GM12878 (cell line): ENCODE results near the gene IGSF6.

Experiments used
- CHD2 ChIP-seq: IDR thresholded peaks from 2 replicates; pipeline ENCODE4 v1.6.1; 2011; ENCODE audit warnings: low read depth, low read length, improper control_type of control experiment, borderline replicate concordance
- CTCF ChIP-seq, 3 experiments: IDR thresholded peaks in 2 of 3; conservative IDR thresholded peaks in 1 of 3; 2 replicates each; pipeline ENCODE4 v1.5.1; 2011; ENCODE audit warnings: low read depth in 3 of 3, low read length in 3 of 3, mild to moderate bottlenecking in 3 of 3, control low read depth in 2 of 3, moderate library complexity in 2 of 3, inconsistent platforms in 1 of 3, mixed read lengths in 1 of 3; ENCODE audit not compliant: control insufficient read depth in 2 of 3, insufficient read depth in 1 of 3; ENCODE audit errors: extremely low read depth in 1 of 3
- IKZF1 ChIP-seq: fragments of 450-650 bp; conservative IDR thresholded peaks from 2 replicates; pipeline ENCODE4 v1.6.1; 2017; ENCODE audit warnings: antibody characterized with exemption, mild to moderate bottlenecking
- MTA2 ChIP-seq: fragments of 450-650 bp; IDR thresholded peaks from 2 replicates; pipeline ENCODE4 v1.6.1; 2016; ENCODE audit warnings: low read depth, mild to moderate bottlenecking, moderate library complexity
- NR2F1 ChIP-seq: fragments of 450-650 bp; conservative IDR thresholded peaks from 2 replicates; pipeline ENCODE4 v1.6.1; 2017; ENCODE audit warnings: mild to moderate bottlenecking
- SREBF1 ChIP-seq: IDR thresholded peaks from 2 replicates; pipeline ENCODE4 v1.6.1; 2012; ENCODE audit warnings: mild to moderate bottlenecking, low read length
- TAF1 ChIP-seq: IDR thresholded peaks from 2 replicates; pipeline ENCODE4 v1.6.1; 2011; ENCODE audit warnings: mild to moderate bottlenecking, low read depth, low read length, borderline replicate concordance
- TF ChIP-seq, protein P1 (sequence below): IDR thresholded peaks from 2 replicates; pipeline ENCODE4 v1.6.1; 2012; ENCODE audit warnings: low read depth, low read length, improper control_type of control experiment
- TF ChIP-seq, protein P2 (sequence below): fragments of 450-650 bp; IDR thresholded peaks from 2 replicates; pipeline ENCODE4 v1.6.1; 2017; ENCODE audit warnings: antibody characterized with exemption, mild to moderate bottlenecking, moderate library complexity

DNA sequence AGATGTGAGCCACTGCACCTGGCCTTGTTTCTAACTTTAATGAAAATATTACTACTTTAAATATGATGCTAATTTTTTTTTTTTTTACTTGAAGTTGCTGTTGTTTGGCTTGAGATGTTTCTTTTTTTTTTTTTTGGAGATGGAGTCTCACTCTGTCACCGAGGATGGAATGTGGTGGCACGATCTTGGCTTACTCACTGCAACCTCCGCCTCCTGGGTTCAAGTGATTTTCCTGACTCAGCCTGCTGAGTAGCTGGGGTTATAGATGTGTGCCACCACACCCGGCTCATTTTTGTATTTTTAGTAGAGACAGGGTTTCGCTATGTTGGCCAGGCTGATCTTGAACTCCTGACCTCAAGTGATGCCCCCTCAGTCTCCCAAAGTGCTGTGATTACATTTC lies 23.6 kb downstream of the IGSF6 start:
- TF ChIP-seq TAF1 = no peak
- no peak for TF ChIP-seq IKZF1
- TF ChIP-seq CTCF (IDR thresholded peaks at IDR 0.05 in 2 of 3, conservative IDR thresholded peaks at IDR 0.05 in 1 of 3; ENCODE audit: control insufficient read depth in 2 of 3, extremely low read depth in 1 of 3, insufficient read depth in 1 of 3, low read depth in 3 of 3, low read length in 3 of 3) = no peak
- TF ChIP-seq, protein P1, sequence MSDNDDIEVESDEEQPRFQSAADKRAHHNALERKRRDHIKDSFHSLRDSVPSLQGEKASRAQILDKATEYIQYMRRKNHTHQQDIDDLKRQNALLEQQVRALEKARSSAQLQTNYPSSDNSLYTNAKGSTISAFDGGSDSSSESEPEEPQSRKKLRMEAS = no peak
- TF ChIP-seq MTA2 = no peak
- TF ChIP-seq, protein P2, sequence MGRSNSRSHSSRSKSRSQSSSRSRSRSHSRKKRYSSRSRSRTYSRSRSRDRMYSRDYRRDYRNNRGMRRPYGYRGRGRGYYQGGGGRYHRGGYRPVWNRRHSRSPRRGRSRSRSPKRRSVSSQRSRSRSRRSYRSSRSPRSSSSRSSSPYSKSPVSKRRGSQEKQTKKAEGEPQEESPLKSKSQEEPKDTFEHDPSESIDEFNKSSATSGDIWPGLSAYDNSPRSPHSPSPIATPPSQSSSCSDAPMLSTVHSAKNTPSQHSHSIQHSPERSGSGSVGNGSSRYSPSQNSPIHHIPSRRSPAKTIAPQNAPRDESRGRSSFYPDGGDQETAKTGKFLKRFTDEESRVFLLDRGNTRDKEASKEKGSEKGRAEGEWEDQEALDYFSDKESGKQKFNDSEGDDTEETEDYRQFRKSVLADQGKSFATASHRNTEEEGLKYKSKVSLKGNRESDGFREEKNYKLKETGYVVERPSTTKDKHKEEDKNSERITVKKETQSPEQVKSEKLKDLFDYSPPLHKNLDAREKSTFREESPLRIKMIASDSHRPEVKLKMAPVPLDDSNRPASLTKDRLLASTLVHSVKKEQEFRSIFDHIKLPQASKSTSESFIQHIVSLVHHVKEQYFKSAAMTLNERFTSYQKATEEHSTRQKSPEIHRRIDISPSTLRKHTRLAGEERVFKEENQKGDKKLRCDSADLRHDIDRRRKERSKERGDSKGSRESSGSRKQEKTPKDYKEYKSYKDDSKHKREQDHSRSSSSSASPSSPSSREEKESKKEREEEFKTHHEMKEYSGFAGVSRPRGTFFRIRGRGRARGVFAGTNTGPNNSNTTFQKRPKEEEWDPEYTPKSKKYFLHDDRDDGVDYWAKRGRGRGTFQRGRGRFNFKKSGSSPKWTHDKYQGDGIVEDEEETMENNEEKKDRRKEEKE = no peak
- TF ChIP-seq CHD2 = no peak
- no peak for TF ChIP-seq SREBF1
- no peak for TF ChIP-seq NR2F1
